ENCODE results near the gene TSC22D4.
"Not testable (repeated sequence)": the region's sequence is repeated elsewhere in the genome, so short reads cannot be mapped to it uniquely, and the experiment has no call there.

The TSC22D4 gene

DNA sequence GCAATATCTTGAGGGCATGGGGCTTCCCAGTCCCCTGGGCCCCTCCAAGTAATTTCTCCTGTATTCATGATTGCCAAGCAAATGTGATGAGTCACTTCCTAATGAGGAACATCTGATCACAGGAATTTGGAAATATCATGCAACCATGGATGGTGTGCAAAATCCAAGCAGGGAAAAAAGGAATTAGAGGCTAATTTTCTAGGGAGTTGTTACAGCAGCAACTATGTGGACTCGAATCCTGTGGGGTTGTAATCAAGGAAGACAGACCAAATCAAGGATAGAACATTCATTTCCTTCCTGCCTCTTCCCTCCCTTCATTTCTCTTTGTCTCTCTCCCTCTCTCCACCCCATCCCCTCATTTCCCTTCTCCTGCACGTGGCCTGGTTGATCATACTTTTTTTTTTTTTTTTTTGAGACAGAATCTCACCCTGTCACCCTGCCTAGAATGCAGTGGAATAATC lies 36.1 kb upstream of the TSC22D4 start:
- Histone ChIP-seq H3K9ac (ENCODE audit: low read length in 5 of 5) (no peak overlapping the region), H3K9me3 (ENCODE audit: control insufficient read depth in 5 of 5, low read length in 5 of 5) (no peaks in the 10 kb centered on the region), H3K27me3 (ENCODE audit: control insufficient read depth in 5 of 5, insufficient read depth in 4 of 5, low read length in 5 of 5) (no peaks in the 10 kb centered on the region), H3K36me3 (ENCODE audit: control insufficient read depth in 5 of 5, insufficient read depth in 5 of 5, low read length in 5 of 5) (no peaks in the 10 kb centered on the region), H3K27ac (ENCODE audit: low read depth, low read length) (peak overlapping the region; percentile 23), H3K4me3 (ENCODE audit: low read depth in 1 of 5, low read length in 5 of 5) (no peak overlapping the region), H3K4me1 (ENCODE audit: control insufficient read depth in 5 of 5, insufficient read depth in 5 of 5, low read length in 5 of 5) (peaks cover 0 to 21% (median 16%) of the 10 kb centered on the region in 5 donors)

DNA sequence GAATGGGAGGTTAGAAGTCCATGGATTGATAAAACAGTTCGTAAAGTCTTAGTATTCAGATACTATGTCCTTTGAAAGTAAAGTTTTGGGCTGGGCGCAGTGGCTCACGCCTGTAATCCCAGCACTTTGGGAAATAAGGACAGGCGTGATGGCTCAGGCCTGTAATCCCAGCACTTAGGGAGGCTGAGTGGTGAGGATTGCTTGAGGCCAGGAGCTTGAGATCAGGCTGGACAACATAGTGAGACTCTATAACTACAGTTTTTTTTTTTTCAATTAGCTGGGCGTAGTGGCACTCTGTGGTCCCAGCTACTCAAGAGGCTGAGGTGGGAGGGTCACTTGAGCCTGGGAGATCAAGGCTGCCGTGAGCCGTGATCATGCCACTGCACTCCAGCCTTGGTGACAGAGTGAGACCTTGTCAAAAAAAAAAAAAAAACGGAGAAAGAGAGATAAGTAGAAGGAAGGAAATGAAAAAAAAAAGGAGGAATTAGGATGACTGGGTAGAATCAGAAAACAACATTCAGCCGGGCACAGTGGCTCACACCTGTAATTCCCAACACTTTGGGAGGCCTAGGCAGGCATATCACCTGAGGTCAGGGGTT lies 34.3 kb upstream of the TSC22D4 start:
- Histone ChIP-seq H3K36me3 (ENCODE audit: control insufficient read depth in 5 of 5, insufficient read depth in 5 of 5, low read length in 5 of 5) (no peaks in the 10 kb centered on the region), H3K4me1 (ENCODE audit: control insufficient read depth in 5 of 5, insufficient read depth in 5 of 5, low read length in 5 of 5) (peaks cover 0 to 28% (median 21%) of the 10 kb centered on the region in 5 donors), H3K9me3 (ENCODE audit: control insufficient read depth in 5 of 5, low read length in 5 of 5) (no peaks in the 10 kb centered on the region), H3K27me3 (ENCODE audit: control insufficient read depth in 5 of 5, insufficient read depth in 4 of 5, low read length in 5 of 5) (no peaks in the 10 kb centered on the region), H3K27ac (ENCODE audit: low read depth, low read length) (no peak overlapping the region), H3K9ac (ENCODE audit: low read length in 5 of 5) (no peak overlapping the region), H3K4me3 (ENCODE audit: low read depth in 1 of 5, low read length in 5 of 5) (no peak overlapping the region)

DNA sequence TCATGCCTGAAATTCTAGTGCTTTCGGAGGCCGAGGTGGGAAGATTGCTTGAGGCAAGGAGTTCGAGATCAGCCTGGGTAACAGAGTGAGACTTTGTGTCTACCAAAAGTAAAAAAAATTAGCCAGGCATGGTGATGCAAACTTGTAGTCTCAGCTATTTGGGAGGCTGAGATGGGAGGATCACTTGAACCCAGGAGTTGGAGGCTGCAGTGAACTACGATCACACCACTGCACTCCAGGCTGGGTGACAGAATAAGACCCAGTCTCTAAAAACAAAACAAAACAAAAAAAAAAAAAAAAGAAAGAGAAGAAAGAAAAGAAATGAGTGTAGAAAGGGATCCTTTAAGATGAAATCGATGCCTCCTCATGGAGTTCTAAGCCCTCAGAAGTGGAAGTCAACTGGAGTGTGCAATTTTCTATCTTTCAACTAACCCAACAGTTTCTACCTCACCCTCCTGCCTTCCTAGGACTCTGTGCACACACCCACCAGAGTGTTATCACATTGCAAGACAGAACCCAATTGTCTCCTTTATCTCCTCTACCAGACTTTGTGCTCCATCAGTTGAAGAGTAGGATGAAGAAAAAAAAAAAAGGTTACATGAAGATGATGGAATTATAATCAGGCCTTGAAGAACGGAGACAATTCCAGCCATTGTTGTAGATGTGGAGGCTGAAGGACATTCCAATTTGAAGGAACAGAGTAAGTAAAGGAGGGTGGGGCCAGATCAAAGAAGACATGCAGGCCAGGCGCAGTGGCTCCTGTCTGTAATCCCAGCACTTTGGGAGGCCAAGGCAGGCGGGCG lies 31.6 kb upstream of the TSC22D4 start:
- Histone ChIP-seq H3K27me3 (ENCODE audit: control insufficient read depth in 5 of 5, insufficient read depth in 4 of 5, low read length in 5 of 5) (no peaks in the 10 kb centered on the region), H3K27ac (ENCODE audit: low read depth, low read length) (no peak overlapping the region), H3K9ac (ENCODE audit: low read length in 5 of 5) (no peak overlapping the region), H3K36me3 (ENCODE audit: control insufficient read depth in 5 of 5, insufficient read depth in 5 of 5, low read length in 5 of 5) (no peaks in the 10 kb centered on the region), H3K9me3 (ENCODE audit: control insufficient read depth in 5 of 5, low read length in 5 of 5) (no peaks in the 10 kb centered on the region), H3K4me1 (ENCODE audit: control insufficient read depth in 5 of 5, insufficient read depth in 5 of 5, low read length in 5 of 5) (peaks cover 0 to 18% (median 15%) of the 10 kb centered on the region in 5 donors), H3K4me3 (ENCODE audit: low read depth in 1 of 5, low read length in 5 of 5) (no peak overlapping the region)

DNA sequence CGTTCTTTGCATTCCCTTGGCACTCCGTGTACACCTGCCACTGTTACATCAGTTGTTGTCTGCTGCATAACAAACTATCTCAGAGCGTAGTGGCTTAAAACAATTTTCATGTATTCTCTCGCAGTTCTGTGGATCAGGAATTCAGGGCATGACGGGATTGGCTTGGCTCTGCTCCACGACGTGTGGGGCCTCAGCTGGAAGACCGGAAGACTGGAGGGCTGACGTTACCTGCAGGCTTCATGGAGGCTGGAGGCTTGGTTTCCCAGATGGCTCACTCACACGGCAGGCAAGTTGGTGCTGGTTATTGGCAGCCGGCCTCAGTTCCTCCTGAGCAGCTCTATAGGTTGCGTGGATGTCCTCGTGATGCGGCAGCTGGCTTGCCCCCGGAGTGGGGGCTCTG lies 30.2 kb upstream of the TSC22D4 start:
- no peaks in the 10 kb centered on the region for H3K36me3 ChIP-seq (ENCODE audit: control insufficient read depth in 5 of 5, insufficient read depth in 5 of 5, low read length in 5 of 5)
- H3K9me3 ChIP-seq (ENCODE audit: control insufficient read depth in 5 of 5, low read length in 5 of 5): no peaks in the 10 kb centered on the region
- peak overlapping the region in 1 of 5 donors; percentile 25 for H3K9ac ChIP-seq (ENCODE audit: low read length in 5 of 5)
- H3K4me3 ChIP-seq (ENCODE audit: low read depth in 1 of 5, low read length in 5 of 5): peak overlapping the region; percentile 13 to 67 (median 30)
- no peaks in the 10 kb centered on the region for H3K27me3 ChIP-seq (ENCODE audit: control insufficient read depth in 5 of 5, insufficient read depth in 4 of 5, low read length in 5 of 5)
- peaks cover 0 to 7% (median 5%) of the 10 kb centered on the region in 5 donors for H3K4me1 ChIP-seq (ENCODE audit: control insufficient read depth in 5 of 5, insufficient read depth in 5 of 5, low read length in 5 of 5)
- no peak overlapping the region for H3K27ac ChIP-seq (ENCODE audit: low read depth, low read length)

DNA sequence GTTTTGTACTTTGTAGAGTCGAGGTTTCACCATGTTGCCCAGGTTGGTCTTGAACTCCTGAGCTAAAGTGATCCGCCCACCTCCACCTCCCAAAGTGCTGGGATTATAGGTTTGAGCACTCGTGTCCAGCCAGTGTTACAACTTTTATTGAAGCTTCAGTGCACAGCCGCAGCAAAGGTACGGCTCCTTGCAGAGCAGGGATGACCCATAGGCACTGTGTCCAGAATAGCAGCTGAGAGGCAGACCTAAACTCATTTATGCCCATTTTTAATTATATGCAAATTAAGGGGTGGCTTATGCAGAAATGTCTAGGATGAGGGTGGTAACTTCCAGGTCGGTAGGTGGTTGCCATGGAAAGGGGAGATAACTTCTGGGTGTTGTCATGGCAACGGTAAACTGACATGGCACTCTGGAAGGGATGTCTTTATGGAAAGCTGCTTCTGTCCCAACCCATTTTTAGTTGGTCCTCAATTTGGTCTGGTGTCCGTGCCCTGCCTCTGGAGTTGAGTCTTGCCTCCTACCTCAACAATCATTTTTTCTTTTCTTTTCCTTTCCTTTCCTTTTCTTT lies 27.4 kb upstream of the TSC22D4 start:
- H3K4me1 ChIP-seq (ENCODE audit: control insufficient read depth in 5 of 5, insufficient read depth in 5 of 5, low read length in 5 of 5): peaks cover 0 to 7% (median 5%) of the 10 kb centered on the region in 5 donors
- H3K4me3 ChIP-seq (ENCODE audit: low read depth in 1 of 5, low read length in 5 of 5): no peak overlapping the region
- no peaks in the 10 kb centered on the region for H3K27me3 ChIP-seq (ENCODE audit: control insufficient read depth in 5 of 5, insufficient read depth in 4 of 5, low read length in 5 of 5)
- H3K9me3 ChIP-seq (ENCODE audit: control insufficient read depth in 5 of 5, low read length in 5 of 5): no peaks in the 10 kb centered on the region
- H3K27ac ChIP-seq (ENCODE audit: low read depth, low read length): no peak overlapping the region
- H3K36me3 ChIP-seq (ENCODE audit: control insufficient read depth in 5 of 5, insufficient read depth in 5 of 5, low read length in 5 of 5): no peaks in the 10 kb centered on the region
- no peak overlapping the region for H3K9ac ChIP-seq (ENCODE audit: low read length in 5 of 5)

DNA sequence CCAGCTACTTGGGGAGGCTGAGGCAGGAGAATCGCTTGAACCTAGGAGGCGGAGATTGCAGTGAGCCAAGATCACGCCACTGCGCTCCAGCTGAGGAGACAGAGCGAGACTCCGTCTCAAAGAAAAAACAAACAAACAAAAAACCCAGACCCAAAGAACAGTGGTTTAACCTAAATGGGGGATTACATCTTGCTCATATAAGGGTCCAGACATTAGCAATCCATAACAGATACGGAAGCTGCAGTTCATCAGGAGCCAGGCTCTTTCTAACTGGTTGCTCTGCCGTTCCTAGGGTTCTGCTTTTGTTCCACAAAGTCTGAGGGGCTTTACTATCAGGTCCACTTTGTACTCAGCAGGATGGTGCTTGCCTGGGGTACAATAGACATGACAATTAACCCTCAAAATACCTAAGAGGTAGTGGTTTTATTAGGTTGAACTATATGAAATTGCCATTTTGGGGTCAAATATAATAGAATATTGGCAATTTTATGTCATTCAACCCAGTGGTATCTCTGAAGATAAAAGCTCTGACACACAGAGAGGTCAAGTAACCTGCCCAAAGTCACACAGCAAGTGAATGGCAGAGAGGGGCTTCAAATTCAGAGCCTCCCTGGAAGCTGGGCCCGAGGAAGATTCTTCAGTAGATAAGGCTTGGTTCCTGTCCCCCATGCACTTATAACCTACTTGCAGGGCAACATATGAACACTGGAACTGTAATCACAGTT lies 26.0 kb upstream of the TSC22D4 start:
- H3K9me3 ChIP-seq (ENCODE audit: control insufficient read depth in 5 of 5, low read length in 5 of 5): no peaks in the 10 kb centered on the region
- no peak overlapping the region for H3K27ac ChIP-seq (ENCODE audit: low read depth, low read length)
- no peak overlapping the region for H3K9ac ChIP-seq (ENCODE audit: low read length in 5 of 5)
- H3K36me3 ChIP-seq (ENCODE audit: control insufficient read depth in 5 of 5, insufficient read depth in 5 of 5, low read length in 5 of 5): no peaks in the 10 kb centered on the region
- H3K4me1 ChIP-seq (ENCODE audit: control insufficient read depth in 5 of 5, insufficient read depth in 5 of 5, low read length in 5 of 5): peaks cover 0 to 7% (median 5%) of the 10 kb centered on the region in 5 donors
- H3K4me3 ChIP-seq (ENCODE audit: low read depth in 1 of 5, low read length in 5 of 5): no peak overlapping the region
- no peaks in the 10 kb centered on the region for H3K27me3 ChIP-seq (ENCODE audit: control insufficient read depth in 5 of 5, insufficient read depth in 4 of 5, low read length in 5 of 5)

DNA sequence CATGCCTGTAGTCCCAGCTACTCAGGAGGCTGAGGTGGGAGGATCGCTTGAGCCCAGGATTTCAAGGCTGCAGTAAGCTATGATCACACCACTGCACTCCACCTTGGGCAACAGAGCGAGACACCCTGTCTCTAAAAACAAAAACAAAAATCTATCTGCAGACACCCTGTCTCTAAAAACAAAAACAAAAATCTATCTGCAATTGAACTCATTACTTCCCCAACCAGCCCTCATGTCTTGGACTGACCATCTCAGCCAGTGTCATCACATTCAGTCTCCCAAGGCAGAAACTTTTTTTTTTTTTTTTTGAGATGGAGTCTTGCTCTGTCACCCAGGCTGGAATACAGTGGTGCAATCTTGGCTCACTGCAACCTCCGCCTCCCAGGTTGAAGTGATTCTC lies 25.0 kb upstream of the TSC22D4 start:
- H3K9me3 ChIP-seq (ENCODE audit: control insufficient read depth in 5 of 5, low read length in 5 of 5); H3K27me3 ChIP-seq (ENCODE audit: control insufficient read depth in 5 of 5, insufficient read depth in 4 of 5, low read length in 5 of 5); H3K36me3 ChIP-seq (ENCODE audit: control insufficient read depth in 5 of 5, insufficient read depth in 5 of 5, low read length in 5 of 5); H3K27ac ChIP-seq (ENCODE audit: low read depth, low read length); H3K9ac ChIP-seq (ENCODE audit: low read length in 5 of 5); H3K4me1 ChIP-seq (ENCODE audit: control insufficient read depth in 5 of 5, insufficient read depth in 5 of 5, low read length in 5 of 5); H3K4me3 ChIP-seq (ENCODE audit: low read depth in 1 of 5, low read length in 5 of 5): not testable (repeated sequence)

DNA sequence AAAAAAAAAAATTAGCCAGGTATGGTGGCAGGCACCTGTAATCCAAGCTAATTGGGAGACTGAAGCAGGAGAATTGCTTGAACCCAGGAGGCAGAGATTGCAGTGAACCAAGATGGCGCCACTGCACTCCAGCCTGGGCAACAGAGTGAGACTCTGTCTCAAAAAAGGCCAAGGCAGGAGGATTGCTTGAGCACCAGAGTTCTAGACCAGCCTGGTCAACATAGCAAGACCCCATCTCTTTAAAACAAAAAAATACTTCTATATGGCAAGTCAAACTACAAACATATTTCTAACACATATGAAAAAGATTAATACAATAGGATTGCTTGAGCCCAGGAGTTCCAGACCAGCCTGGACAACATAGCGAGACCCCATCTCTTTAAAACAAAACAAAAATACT lies 21.7 kb upstream of the TSC22D4 start:
- not testable (repeated sequence) for H3K4me3 ChIP-seq (ENCODE audit: low read depth in 1 of 5, low read length in 5 of 5); H3K4me1 ChIP-seq (ENCODE audit: control insufficient read depth in 5 of 5, insufficient read depth in 5 of 5, low read length in 5 of 5); H3K36me3 ChIP-seq (ENCODE audit: control insufficient read depth in 5 of 5, insufficient read depth in 5 of 5, low read length in 5 of 5); H3K27me3 ChIP-seq (ENCODE audit: control insufficient read depth in 5 of 5, insufficient read depth in 4 of 5, low read length in 5 of 5); H3K9me3 ChIP-seq (ENCODE audit: control insufficient read depth in 5 of 5, low read length in 5 of 5); H3K9ac ChIP-seq (ENCODE audit: low read length in 5 of 5); H3K27ac ChIP-seq (ENCODE audit: low read depth, low read length)

DNA sequence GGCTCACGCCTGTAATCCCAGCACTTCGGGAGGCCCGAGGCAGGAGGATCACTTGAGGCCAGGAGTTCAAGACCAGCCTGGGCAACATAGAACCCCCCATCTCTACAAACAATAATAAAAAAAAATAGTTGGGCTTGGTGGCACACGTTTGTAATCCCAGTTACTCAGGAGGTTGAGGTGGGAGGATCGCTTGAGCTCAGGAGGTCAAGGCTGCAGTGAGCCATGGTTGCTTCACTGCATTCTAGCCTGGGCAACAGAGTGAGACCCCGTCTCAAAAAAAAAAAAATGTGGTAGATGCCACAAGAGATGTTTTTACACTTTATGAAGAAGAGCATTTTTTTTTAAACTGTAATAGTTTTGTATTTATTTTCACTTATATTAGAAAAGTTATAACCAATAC lies 17.5 kb upstream of the TSC22D4 start:
- Histone ChIP-seq H3K9me3 (ENCODE audit: control insufficient read depth in 5 of 5, low read length in 5 of 5) (no peaks in the 10 kb centered on the region), H3K4me3 (ENCODE audit: low read depth in 1 of 5, low read length in 5 of 5) (no peak overlapping the region), H3K4me1 (ENCODE audit: control insufficient read depth in 5 of 5, insufficient read depth in 5 of 5, low read length in 5 of 5) (peaks cover 3 to 16% (median 15%) of the 10 kb centered on the region in 5 donors), H3K27ac (ENCODE audit: low read depth, low read length) (no peak overlapping the region), H3K27me3 (ENCODE audit: control insufficient read depth in 5 of 5, insufficient read depth in 4 of 5, low read length in 5 of 5) (no peaks in the 10 kb centered on the region), H3K36me3 (ENCODE audit: control insufficient read depth in 5 of 5, insufficient read depth in 5 of 5, low read length in 5 of 5) (no peaks in the 10 kb centered on the region), H3K9ac (ENCODE audit: low read length in 5 of 5) (no peak overlapping the region)

All from subcutaneous abdominal adipose tissue (tissue), 5 donors.